ENCODE data around the gene RNF5.
A peak's percentile ranks its signal among the peaks of the same experiment; 100 is the strongest.
"Not testable (repeated sequence)": the region's sequence is repeated elsewhere in the genome, so short reads cannot be mapped to it uniquely, and the experiment has no call there.

RNF5 gene

GRCh38 chr6:32183030-32183429 lies 4.8 kb downstream of the RNF5 start:
- ChIA-PET CTCF (interaction anchor here (2.1 kb wide), 1 partner anchor 12 kb away, joined by 9 read pairs; no protein-coding TSS in a partner anchor), POLR2A (interaction anchor here (0.6 to 3.0 kb wide), 4 partner anchors 12 to 264 kb away, joined by 3 to 19 read pairs (median 6); partner anchors contain the start of gene FKBPL)
- Histone ChIP-seq H3K36me3 (ENCODE audit: control insufficient read depth in 2 of 2, insufficient read depth in 1 of 2, low read length in 2 of 2) (peaks cover 0 to 68% of the 10 kb centered on the region in 2 experiments; a peak in 2 of 3 replicates), H3K4me1 (ENCODE audit: control insufficient read depth, insufficient read depth, low read length) (peaks cover 7% of the 10 kb centered on the region), H3K9me3 (ENCODE audit: control insufficient read depth, insufficient read depth, low read depth, low read length) (no peaks in the 10 kb centered on the region), H3K27ac (ENCODE audit: extremely low read depth, low read depth, low read length) (no peak overlapping the region), H3K4me3 (ENCODE audit: low read depth, low read length) (no peak overlapping the region)
- TF ChIP-seq ZFHX2 (tag by site-specific recombination; conservative IDR thresholded peaks at IDR 0.05) (peak; percentile 62), ZNF670 (tag by site-specific recombination; IDR thresholded peaks at IDR 0.05; ENCODE audit: low read depth) (no peak), ZSCAN30 (tag by site-specific recombination; IDR thresholded peaks at IDR 0.05) (no peak), AEBP2 (tag by site-specific recombination; IDR thresholded peaks at IDR 0.05; ENCODE audit: borderline replicate concordance) (no peak), BCL11B (tag by site-specific recombination; IDR thresholded peaks at IDR 0.05; ENCODE audit: low read depth) (no peak)

- peaks cover 0 to 73% of the 10 kb centered on the region in 2 experiments; a peak in 2 of 3 replicates for H3K36me3 ChIP-seq (ENCODE audit: control insufficient read depth in 2 of 2, insufficient read depth in 1 of 2, low read length in 2 of 2)
- CTCF ChIA-PET: interaction anchor here (2.1 kb wide), 1 partner anchor 12 kb away, joined by 9 read pairs; no protein-coding TSS in a partner anchor
- POLR2A ChIA-PET: interaction anchor here (3.0 kb wide), 1 partner anchor 11 kb away, joined by 19 read pairs; no protein-coding TSS in a partner anchor
- H3K4me3 ChIP-seq (ENCODE audit: low read depth, low read length): no peak overlapping the region
- no peak overlapping the region for H3K27ac ChIP-seq (ENCODE audit: extremely low read depth, low read depth, low read length)
- TF ChIP-seq ZNF426 (tag by site-specific recombination; IDR thresholded peaks at IDR 0.05) (no peak), IKZF3 (tag by site-specific recombination; IDR thresholded peaks at IDR 0.05) (0 out of 2 replicates have a peak, but pooled peaks have one; percentile 16)
- peaks cover 7% of the 10 kb centered on the region for H3K4me1 ChIP-seq (ENCODE audit: control insufficient read depth, insufficient read depth, low read length)
- H3K9me3 ChIP-seq (ENCODE audit: control insufficient read depth, insufficient read depth, low read depth, low read length): no peaks in the 10 kb centered on the region
Observed at GRCh38 chr6:32183483-32184083, 5.4 kb downstream of the RNF5 start.

GRCh38 chr6:32184084-32184640 lies 6.0 kb downstream of the RNF5 start, which contains the start of gene AGER:
TSS of gene AGER (minus strand) at chr6:32184253. CDS start at chr6:32184222, 31 bp downstream.
- Histone ChIP-seq H3K27ac (ENCODE audit: extremely low read depth, low read depth, low read length) (no peak within 1 kb of the TSS), H3K9me3 (ENCODE audit: control insufficient read depth, insufficient read depth, low read depth, low read length) (no peaks in the 10 kb centered on the region), H3K36me3 (ENCODE audit: control insufficient read depth in 2 of 2, insufficient read depth in 1 of 2, low read length in 2 of 2) (peaks cover 0 to 73% of the 10 kb centered on the region in 2 experiments; a peak in 2 of 3 replicates), H3K4me1 (ENCODE audit: control insufficient read depth, insufficient read depth, low read length) (peaks cover 4% of the 10 kb centered on the region), H3K4me3 (ENCODE audit: low read depth, low read length) (no peak within 1 kb of the TSS)
- POLR2A ChIA-PET: no interaction called here
- CTCF ChIA-PET: interaction anchor here (2.1 kb wide), 1 partner anchor 11 kb away, joined by 9 read pairs; no protein-coding TSS in a partner anchor
- TF ChIP-seq ZNF837 (tag by site-specific recombination; IDR thresholded peaks at IDR 0.05) (no peak), ZNF302 (tag by site-specific recombination; IDR thresholded peaks at IDR 0.05; ENCODE audit: low read depth) (no peak), ZNF341 (tag by site-specific recombination; IDR thresholded peaks at IDR 0.05; ENCODE audit: low read depth) (no peak), ZNF266 (tag by site-specific recombination; IDR thresholded peaks at IDR 0.05; ENCODE audit: low read depth) (no peak), ZNF501 (tag by site-specific recombination; IDR thresholded peaks at IDR 0.05) (no peak)

GRCh38 chr6:32185681-32186131 lies 7.5 kb downstream of the RNF5 start:
- H3K36me3 ChIP-seq (ENCODE audit: control insufficient read depth in 2 of 2, insufficient read depth in 1 of 2, low read length in 2 of 2): peaks cover 0 to 61% of the 10 kb centered on the region in 2 experiments; a peak in 2 of 3 replicates
- H3K4me1 ChIP-seq (ENCODE audit: control insufficient read depth, insufficient read depth, low read length); H3K9me3 ChIP-seq (ENCODE audit: control insufficient read depth, insufficient read depth, low read depth, low read length); H3K4me3 ChIP-seq (ENCODE audit: low read depth, low read length); H3K27ac ChIP-seq (ENCODE audit: extremely low read depth, low read depth, low read length): not testable (repeated sequence)
- POLR2A ChIA-PET: interaction anchor here (0.6 to 1.4 kb wide), 12 partner anchors 8 to 786 kb away, joined by 3 to 15 read pairs (median 4); partner anchors contain the start of genes AGPAT1 and MCCD1
- CTCF ChIA-PET: interaction anchor here (0.6 to 0.9 kb wide), 5 partner anchors 9 to 748 kb away, joined by 3 to 10 read pairs (median 6); no protein-coding TSS in a partner anchor
- TF ChIP-seq, protein P1, sequence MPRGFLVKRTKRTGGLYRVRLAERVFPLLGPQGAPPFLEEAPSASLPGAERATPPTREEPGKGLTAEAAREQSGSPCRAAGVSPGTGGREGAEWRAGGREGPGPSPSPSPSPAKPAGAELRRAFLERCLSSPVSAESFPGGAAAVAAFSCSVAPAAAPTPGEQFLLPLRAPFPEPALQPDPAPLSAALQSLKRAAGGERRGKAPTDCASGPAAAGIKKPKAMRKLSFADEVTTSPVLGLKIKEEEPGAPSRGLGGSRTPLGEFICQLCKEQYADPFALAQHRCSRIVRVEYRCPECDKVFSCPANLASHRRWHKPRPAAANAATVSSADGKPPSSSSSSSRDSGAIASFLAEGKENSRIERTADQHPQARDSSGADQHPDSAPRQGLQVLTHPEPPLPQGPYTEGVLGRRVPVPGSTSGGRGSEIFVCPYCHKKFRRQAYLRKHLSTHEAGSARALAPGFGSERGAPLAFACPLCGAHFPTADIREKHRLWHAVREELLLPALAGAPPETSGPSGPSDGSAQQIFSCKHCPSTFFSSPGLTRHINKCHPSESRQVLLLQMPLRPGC (tag by site-specific recombination; IDR thresholded peaks at IDR 0.05): 0 out of 2 replicates have a peak, but pooled peaks have one; percentile 37
- TF ChIP-seq EGR2 (tag by site-specific recombination; IDR thresholded peaks at IDR 0.05; ENCODE audit: low read depth) (peak; percentile 37; the same call in 1 of the 2 replicates), SP2 (tag by site-specific recombination; IDR thresholded peaks at IDR 0.05) (peak; percentile 76), ZNF629 (tag by site-specific recombination; IDR thresholded peaks at IDR 0.05) (peak; percentile 31; the same call in 1 of the 2 replicates), ZNF600 (tag by site-specific recombination; IDR thresholded peaks at IDR 0.05) (peak; percentile 68), PRDM1 (tag by site-specific recombination; IDR thresholded peaks at IDR 0.05) (peak; percentile 44; the same call in 1 of the 2 replicates)
- TF ChIP-seq, protein P2, sequence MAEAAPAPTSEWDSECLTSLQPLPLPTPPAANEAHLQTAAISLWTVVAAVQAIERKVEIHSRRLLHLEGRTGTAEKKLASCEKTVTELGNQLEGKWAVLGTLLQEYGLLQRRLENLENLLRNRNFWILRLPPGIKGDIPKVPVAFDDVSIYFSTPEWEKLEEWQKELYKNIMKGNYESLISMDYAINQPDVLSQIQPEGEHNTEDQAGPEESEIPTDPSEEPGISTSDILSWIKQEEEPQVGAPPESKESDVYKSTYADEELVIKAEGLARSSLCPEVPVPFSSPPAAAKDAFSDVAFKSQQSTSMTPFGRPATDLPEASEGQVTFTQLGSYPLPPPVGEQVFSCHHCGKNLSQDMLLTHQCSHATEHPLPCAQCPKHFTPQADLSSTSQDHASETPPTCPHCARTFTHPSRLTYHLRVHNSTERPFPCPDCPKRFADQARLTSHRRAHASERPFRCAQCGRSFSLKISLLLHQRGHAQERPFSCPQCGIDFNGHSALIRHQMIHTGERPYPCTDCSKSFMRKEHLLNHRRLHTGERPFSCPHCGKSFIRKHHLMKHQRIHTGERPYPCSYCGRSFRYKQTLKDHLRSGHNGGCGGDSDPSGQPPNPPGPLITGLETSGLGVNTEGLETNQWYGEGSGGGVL (tag by site-specific recombination; IDR thresholded peaks at IDR 0.05): 0 out of 2 replicates have a peak, but pooled peaks have one; percentile 27

Data from HEK293 (cell line).